SU-DHL-6 (cell line): ENCODE measurements around the gene SLC9B2.

Experiments used
- H2AFZ ChIP-seq: fragments of 200-600 bp; sonication (generic); 2 replicates; pipeline ENCODE4 v1.6.1; 2014; ENCODE audit warnings: low read depth, mild to moderate bottlenecking, moderate library complexity, mixed read lengths, antibody characterized with exemption, low read length; ENCODE audit not compliant: severe bottlenecking
- H3F3A ChIP-seq: fragments of 200-600 bp; shearing (Covaris generic); 2 replicates; pipeline ENCODE4 v1.6.0; 2016; ENCODE audit warnings: antibody characterized with exemption, mild to moderate bottlenecking; ENCODE audit not compliant: insufficient read depth
- H3K27ac ChIP-seq: fragments of 200-600 bp; sonication (generic); 2 replicates; pipeline ENCODE4 v1.5.1; 2016; ENCODE audit warnings: low read depth, mild to moderate bottlenecking, low read length, moderate library complexity, mixed read lengths
- H3K27me3 ChIP-seq: fragments of 200-600 bp; sonication (generic), shearing (Covaris generic); 2 replicates; pipeline ENCODE4 v1.6.0; 2014; ENCODE audit warnings: mild to moderate bottlenecking, low read length
- H3K36me3 ChIP-seq: fragments of 200-600 bp; sonication (generic); 2 replicates; pipeline ENCODE4 v1.6.1; 2014; ENCODE audit warnings: mild to moderate bottlenecking, low read length, mixed read lengths
- H3K4me2 ChIP-seq: fragments of 300-600, 200-600 bp; shearing (Covaris generic), sonication (generic); 2 replicates; pipeline ENCODE4 v1.6.0; 2014; ENCODE audit warnings: low read length, low read depth, mild to moderate bottlenecking; ENCODE audit not compliant: poor library complexity, severe bottlenecking
- H3K4me3 ChIP-seq: fragments of 200-600 bp; sonication (generic); 2 replicates; pipeline ENCODE4 v1.5.1; 2014; ENCODE audit warnings: antibody characterized with exemption, low read length, mild to moderate bottlenecking, mixed read lengths; ENCODE audit not compliant: insufficient read depth, poor library complexity, severe bottlenecking
- H3K79me2 ChIP-seq: fragments of 200-600 bp; sonication (generic); 2 replicates; pipeline ENCODE4 v1.6.1; 2014; ENCODE audit warnings: mild to moderate bottlenecking, low read length, moderate library complexity; ENCODE audit not compliant: insufficient read depth
- H3K9ac ChIP-seq: fragments of 200-600 bp; sonication (generic); 2 replicates; pipeline ENCODE4 v1.7.0; 2014; ENCODE audit warnings: mild to moderate bottlenecking, low read length
- H3K9me2 ChIP-seq: fragments of 200-600 bp; sonication (generic); replicated peaks from 2 replicates; pipeline ENCODE4 v1.6.1; 2014; ENCODE audit warnings: low read length; ENCODE audit not compliant: insufficient read depth
- H3K9me3 ChIP-seq: fragments of 200-600 bp; sonication (generic); 2 replicates; pipeline ENCODE4 v1.6.1; 2014; ENCODE audit warnings: low read length, mixed read lengths; ENCODE audit not compliant: insufficient read depth
- H4K20me1 ChIP-seq: fragments of 200-600 bp; sonication (generic); 2 replicates; pipeline ENCODE4 v1.6.1; 2014; ENCODE audit warnings: low read depth, mild to moderate bottlenecking, antibody characterized with exemption, low read length, moderate library complexity, mixed read lengths
- EZH2phosphoT487 ChIP-seq: fragments of 200-600 bp; sonication (generic), shearing (Covaris generic); conservative IDR thresholded peaks from 2 replicates; pipeline ENCODE4 v1.6.1; 2018; ENCODE audit warnings: mild to moderate bottlenecking, antibody characterized with exemption, low read length, moderate library complexity, mixed read lengths
- TF ChIP-seq, protein P1 (sequence below): fragments of 200-600 bp; sonication (generic); IDR thresholded peaks from one replicate; pipeline ENCODE4 v1.5.1; 2017; ENCODE audit warnings: antibody characterized with exemption, mild to moderate bottlenecking, low read length, moderate library complexity; ENCODE audit not compliant: insufficient read depth, poor library complexity, severe bottlenecking

SLC9B2 gene

GRCh38 chr4:103118166-103118565, 41.6 kb upstream of the SLC9B2 start:
- Histone ChIP-seq H3K36me3 (peaks cover 14% of the 10 kb centered on the region; the same call in 1 of the 2 replicates), H3K79me2 (no peaks in the 10 kb centered on the region)
- TF ChIP-seq, protein P1, sequence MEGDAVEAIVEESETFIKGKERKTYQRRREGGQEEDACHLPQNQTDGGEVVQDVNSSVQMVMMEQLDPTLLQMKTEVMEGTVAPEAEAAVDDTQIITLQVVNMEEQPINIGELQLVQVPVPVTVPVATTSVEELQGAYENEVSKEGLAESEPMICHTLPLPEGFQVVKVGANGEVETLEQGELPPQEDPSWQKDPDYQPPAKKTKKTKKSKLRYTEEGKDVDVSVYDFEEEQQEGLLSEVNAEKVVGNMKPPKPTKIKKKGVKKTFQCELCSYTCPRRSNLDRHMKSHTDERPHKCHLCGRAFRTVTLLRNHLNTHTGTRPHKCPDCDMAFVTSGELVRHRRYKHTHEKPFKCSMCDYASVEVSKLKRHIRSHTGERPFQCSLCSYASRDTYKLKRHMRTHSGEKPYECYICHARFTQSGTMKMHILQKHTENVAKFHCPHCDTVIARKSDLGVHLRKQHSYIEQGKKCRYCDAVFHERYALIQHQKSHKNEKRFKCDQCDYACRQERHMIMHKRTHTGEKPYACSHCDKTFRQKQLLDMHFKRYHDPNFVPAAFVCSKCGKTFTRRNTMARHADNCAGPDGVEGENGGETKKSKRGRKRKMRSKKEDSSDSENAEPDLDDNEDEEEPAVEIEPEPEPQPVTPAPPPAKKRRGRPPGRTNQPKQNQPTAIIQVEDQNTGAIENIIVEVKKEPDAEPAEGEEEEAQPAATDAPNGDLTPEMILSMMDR: no peak
- no peak for TF ChIP-seq EZH2phosphoT487

GRCh38 chr4:103111598-103111997, 35.0 kb upstream of the SLC9B2 start:
- H3K4me3 ChIP-seq: no peak overlapping the region
- no peaks in the 10 kb centered on the region for H4K20me1 ChIP-seq
- no peaks in the 10 kb centered on the region for H3K9me3 ChIP-seq
- H3K79me2 ChIP-seq: no peaks in the 10 kb centered on the region
- H3K9me2 ChIP-seq: no peaks in the 10 kb centered on the region
- no peaks in the 10 kb centered on the region for H3F3A ChIP-seq
- no peak overlapping the region for H2AFZ ChIP-seq
- peaks cover 10% of the 10 kb centered on the region; the same call in 1 of the 2 replicates for H3K36me3 ChIP-seq
- H3K4me2 ChIP-seq: no peak overlapping the region
- no peaks in the 10 kb centered on the region for H3K27me3 ChIP-seq
- no peak overlapping the region for H3K27ac ChIP-seq
- TF ChIP-seq EZH2phosphoT487: no peak
- TF ChIP-seq, protein P1: no peak
- H3K9ac ChIP-seq: no peak overlapping the region

More at GRCh38 chr4:103118166-103118565, 41.6 kb upstream of the SLC9B2 start:
- Histone ChIP-seq H4K20me1 (no peaks in the 10 kb centered on the region), H3K4me2 (no peak overlapping the region), H3K9me3 (no peaks in the 10 kb centered on the region), H3K4me3 (no peak overlapping the region), H3K27ac (no peak overlapping the region), H2AFZ (no peak overlapping the region), H3K27me3 (no peaks in the 10 kb centered on the region), H3K9me2 (no peaks in the 10 kb centered on the region), H3K9ac (no peak overlapping the region), H3F3A (no peaks in the 10 kb centered on the region)

DNA sequence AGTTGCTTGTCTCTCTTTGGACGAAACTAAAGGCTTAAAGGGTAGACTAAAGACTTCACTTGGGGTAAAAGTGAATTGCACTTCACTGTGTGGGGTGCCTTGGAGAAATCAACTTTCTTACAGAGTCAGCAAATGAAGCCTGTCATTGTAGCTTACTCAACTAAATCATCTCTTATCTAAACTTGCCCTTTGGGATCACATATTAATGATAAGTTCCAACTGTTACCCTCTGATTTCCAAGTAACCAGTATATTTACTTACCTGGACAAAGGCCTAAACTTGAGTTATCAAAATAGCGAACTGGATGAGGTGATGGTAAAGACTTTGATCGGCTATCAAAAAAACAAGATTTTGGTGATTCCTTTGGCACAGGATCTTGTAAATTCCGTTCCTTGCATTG, 32.0 kb upstream of the SLC9B2 start:
- no peaks in the 10 kb centered on the region for H3K27me3 ChIP-seq
- no peaks in the 10 kb centered on the region for H3K9me3 ChIP-seq
- no peak for TF ChIP-seq EZH2phosphoT487
- no peak overlapping the region for H3K9ac ChIP-seq
- H2AFZ ChIP-seq: no peak overlapping the region
- H3K27ac ChIP-seq: no peak overlapping the region
- H3K4me2 ChIP-seq: no peak overlapping the region
- no peaks in the 10 kb centered on the region for H3F3A ChIP-seq
- H3K36me3 ChIP-seq: peaks cover 4% of the 10 kb centered on the region; the same call in 1 of the 2 replicates
- H3K4me3 ChIP-seq: no peak overlapping the region
- H3K79me2 ChIP-seq: no peaks in the 10 kb centered on the region
- no peaks in the 10 kb centered on the region for H3K9me2 ChIP-seq
- no peaks in the 10 kb centered on the region for H4K20me1 ChIP-seq

- no peaks in the 10 kb centered on the region; the same call in 1 of the 2 replicates for H3F3A ChIP-seq
- H3K79me2 ChIP-seq: no peaks in the 10 kb centered on the region
- no peak overlapping the region for H3K27ac ChIP-seq
- no peaks in the 10 kb centered on the region for H3K9me2 ChIP-seq
- H3K4me3 ChIP-seq: no peak overlapping the region
- H4K20me1 ChIP-seq: no peaks in the 10 kb centered on the region
- no peak overlapping the region for H3K4me2 ChIP-seq
- TF ChIP-seq, protein P1: no peak
- TF ChIP-seq EZH2phosphoT487: no peak
- H2AFZ ChIP-seq: no peak overlapping the region
- H3K27me3 ChIP-seq: no peaks in the 10 kb centered on the region
- H3K36me3 ChIP-seq: peaks cover 4% of the 10 kb centered on the region; the same call in 1 of the 2 replicates
- H3K9me3 ChIP-seq: no peaks in the 10 kb centered on the region
- H3K9ac ChIP-seq: no peak overlapping the region
These were observed 29.2 kb upstream of the SLC9B2 start for GRCh38 chr4:103105558-103106356.
